Measurements from ENCODE around the gene GAB4. TPM values are rescaled to one million over a fixed set of nuclear protein-coding genes. Genes with fewer than 3 reads are reported as not detected.

Gene GAB4
- total RNA-seq, 1 donor from 2014 or later: not detected

Other genes with a start within 250 kb of the GAB4 start
- gene XKR3, start 182.8 kb downstream of the GAB4 start, total RNA-seq: not detected
- gene IL17RA, start 76.8 kb upstream of the GAB4 start, total RNA-seq: 5.3 TPM
- 0.39 TPM for gene TMEM121B, start 113.1 kb upstream of the GAB4 start, total RNA-seq
- gene HDHD5, start 151.1 kb upstream of the GAB4 start, total RNA-seq: 21.4 TPM
- 6.5 TPM for gene ADA2, start 211.2 kb upstream of the GAB4 start, total RNA-seq

Measured in skin of body (tissue), 1 donor.